HG03558 (cell line): Measurements from ENCODE around the gene SMARCE1.

ENCODE experiments used
- ATAC-seq: cut with Tn5 transposase; IDR thresholded peaks from one replicate; pipeline ENCODE4 v1.9.1; 2021; ENCODE audit warnings: moderate number of reproducible peaks; ENCODE audit not compliant: unreplicated experiment; ENCODE audit errors: extremely low read depth

Gene SMARCE1

GRCh38 chr17:40647624-40648383, at the start of gene SMARCE1:
Gene SMARCE1, minus strand, starts transcription at chr17:40647818. Its CDS starts 2,016 bp downstream, at chr17:40645802.
- ATAC-seq: no peak

GRCh38 chr17:40697297-40697696, 49.7 kb upstream of the SMARCE1 start:
- ATAC-seq: no peak

- no peak for ATAC-seq
Observed at GRCh38 chr17:40696651-40697072, 49.0 kb upstream of the SMARCE1 start.

- ATAC-seq: no peak
Observed at GRCh38 chr17:40695874-40696472, 48.4 kb upstream of the SMARCE1 start.

GRCh38 chr17:40694584-40694983, 47.0 kb upstream of the SMARCE1 start:
- no peak for ATAC-seq

GRCh38 chr17:40687106-40687505, 39.5 kb upstream of the SMARCE1 start:
- ATAC-seq: no peak

DNA sequence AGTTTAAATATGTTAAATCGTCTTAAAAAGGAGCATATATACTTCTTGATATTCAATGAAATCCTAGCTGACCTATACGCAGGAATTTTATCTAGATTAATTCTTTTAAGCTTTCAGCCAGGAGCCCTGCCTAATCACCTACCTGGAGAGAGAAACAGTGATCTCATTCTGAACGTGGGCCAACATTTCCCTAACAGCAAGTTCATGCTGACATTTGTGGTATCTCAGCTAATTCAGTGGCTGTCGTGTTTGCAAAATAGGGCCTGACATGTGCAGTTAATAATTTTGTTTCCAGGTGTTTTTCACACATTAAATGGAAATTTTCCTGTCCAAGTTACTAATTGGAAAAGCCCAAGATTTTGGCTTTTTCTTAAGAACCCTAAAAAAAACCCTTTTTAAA, 38.6 kb upstream of the SMARCE1 start:
- ATAC-seq: no peak

DNA sequence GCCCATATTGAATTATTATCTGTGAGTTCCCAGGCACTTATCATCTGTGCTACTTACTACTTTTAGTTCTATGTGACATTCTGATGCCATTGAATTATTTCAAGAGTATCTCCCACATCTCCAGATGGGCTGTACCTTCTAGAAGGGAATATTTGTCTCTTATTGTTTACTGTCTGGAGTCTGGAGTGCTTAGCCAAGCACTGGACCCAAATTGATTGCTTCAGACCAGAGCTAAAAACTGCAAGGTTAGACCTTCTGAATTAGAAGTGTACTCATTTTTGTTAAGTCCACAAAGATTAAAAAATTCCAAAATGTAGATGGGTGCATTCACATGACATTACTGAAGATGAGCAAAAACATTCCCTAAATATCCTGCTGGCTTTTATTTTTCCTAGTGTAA, 33.4 kb upstream of the SMARCE1 start:
- no peak for ATAC-seq

- ATAC-seq: no peak
Observed at GRCh38 chr17:40679523-40679907, 31.9 kb upstream of the SMARCE1 start.

DNA sequence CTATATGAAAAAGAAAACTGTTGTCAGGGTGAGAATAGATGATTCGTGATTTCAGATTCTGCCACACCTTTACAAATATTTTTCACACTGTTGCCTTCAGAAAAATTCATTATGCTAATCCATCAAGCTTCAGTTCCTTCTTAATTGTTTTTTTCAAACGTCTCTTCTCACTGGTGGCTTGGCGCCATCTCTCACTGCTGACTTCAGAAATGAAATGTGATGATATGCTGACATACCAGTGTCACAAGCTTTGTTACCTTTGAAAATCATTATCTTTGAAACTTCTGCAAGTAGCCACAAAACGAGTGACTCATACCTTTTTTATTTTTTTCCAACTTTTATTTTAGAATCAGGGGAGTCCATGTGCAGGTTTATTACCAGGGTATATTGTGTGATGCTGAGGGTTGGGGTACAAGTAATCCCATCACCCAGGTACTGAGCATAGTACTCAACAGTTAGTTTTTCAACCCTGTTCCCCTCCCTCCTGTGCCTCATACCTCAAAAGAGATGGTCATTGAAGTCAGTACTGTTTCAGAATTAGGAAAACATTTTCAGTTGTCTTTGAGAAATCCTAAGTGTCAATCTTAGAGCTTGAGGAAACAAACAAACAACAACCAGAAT, 31.4 kb upstream of the SMARCE1 start:
- ATAC-seq: no peak

- ATAC-seq: no peak
Observed at GRCh38 chr17:40675905-40676304, 28.3 kb upstream of the SMARCE1 start.

GRCh38 chr17:40672654-40673053, 25.0 kb upstream of the SMARCE1 start:
- ATAC-seq: no peak

DNA sequence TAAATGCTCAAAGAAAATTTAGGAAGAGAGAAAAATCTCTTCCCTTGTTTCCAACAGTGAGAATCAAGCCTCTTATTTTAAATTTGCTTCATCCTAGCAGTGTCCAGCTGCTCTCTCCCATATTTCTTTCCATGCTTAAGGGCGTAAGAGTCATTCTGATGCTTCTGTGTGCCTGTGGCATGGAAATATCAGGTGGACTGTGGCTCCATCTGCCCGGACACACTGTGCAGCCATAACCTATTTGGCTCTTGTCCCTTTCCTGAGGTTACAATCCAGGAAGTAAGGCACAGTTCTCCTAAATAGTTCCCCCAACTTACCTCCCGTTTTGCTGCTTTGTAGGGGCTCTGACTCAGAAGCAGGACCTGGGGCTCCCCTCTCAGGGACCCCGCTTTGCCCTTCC, 23.7 kb upstream of the SMARCE1 start:
- no peak for ATAC-seq

- no peak for ATAC-seq
Observed at GRCh38 chr17:40666331-40666730, 18.7 kb upstream of the SMARCE1 start.

DNA sequence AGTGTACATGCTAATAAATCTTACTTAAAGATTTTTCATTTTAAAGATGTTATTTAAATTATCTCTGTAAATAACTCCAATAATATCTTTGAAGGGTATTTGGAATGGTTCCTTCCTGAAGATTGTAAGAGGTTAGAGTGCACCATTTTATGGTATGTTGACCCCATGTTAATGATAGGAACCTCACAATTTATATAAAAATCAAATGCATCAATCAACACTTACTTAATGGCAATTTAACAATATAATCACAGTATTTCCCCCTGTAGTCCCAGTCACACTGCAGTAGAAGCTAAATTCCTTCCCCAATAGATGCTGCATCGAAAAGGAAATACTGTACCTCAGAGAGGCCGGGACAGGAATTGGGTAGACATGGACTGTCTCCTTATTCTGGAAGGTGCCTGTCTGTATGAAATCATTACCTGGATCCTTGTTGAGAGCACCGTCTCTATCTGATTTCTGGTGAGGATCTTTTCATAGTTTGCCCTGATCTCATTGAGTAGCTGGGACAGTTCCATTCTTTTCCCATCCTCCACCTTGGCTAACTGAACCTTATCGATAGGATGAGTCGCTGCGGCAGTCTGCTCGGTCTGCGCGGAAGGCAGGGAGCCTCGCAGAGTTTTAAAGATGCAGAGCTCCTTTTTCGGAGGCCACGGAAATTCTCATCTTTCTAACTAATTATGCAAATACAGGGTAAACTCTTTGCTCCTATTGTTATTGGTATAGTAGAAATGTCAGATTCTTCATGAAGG, 17.1 kb upstream of the SMARCE1 start, which contains the start of gene KRT222:
KRT222 (minus strand) TSS at position 596 of the 752 bp plus-strand sequence; CDS start at position 518, 78 bp downstream.
- ATAC-seq: no peak

- no peak for ATAC-seq
Observed at GRCh38 chr17:40663252-40663651, 15.6 kb upstream of the SMARCE1 start.

DNA sequence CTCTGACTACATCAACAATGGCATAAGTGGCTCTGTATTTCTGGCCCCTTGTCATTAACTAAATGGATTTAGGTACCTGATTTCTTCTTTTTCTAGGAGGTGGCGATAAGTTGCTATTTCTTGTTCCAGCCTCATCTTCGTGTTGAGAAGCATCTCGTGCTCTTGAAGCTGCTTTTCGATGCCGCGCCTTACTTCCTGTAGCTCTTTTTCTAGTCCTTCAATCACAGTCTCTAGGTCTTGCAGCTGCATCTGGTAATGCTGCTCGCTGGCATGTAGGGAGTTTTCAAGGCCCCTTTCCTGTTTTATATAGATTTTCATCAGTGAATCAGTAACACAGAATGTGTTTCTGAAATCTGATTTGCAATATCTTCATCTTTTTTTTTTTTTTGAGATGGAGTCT, 12.3 kb upstream of the SMARCE1 start:
- no peak for ATAC-seq

DNA sequence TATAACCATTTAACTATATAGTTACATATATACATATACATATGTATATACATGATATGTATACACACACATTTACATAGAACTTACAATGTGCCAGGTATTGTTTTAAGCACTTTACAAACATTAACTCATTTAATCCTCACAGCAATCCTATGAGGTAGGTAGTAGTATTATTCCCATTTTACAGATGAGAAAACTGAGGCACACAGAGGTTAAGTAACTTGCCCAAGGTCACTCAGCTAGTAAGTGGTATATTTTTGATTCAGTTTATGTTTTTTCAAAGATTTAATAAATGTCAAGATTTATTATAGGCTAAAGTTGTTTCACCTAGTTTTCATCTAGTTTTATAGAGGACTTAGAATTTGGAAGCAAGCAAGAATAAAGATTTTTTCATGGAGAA, 10.8 kb upstream of the SMARCE1 start:
- ATAC-seq: no peak

GRCh38 chr17:40651939-40652338, 4.3 kb upstream of the SMARCE1 start:
- ATAC-seq: no peak

- no peak for ATAC-seq
Observed at GRCh38 chr17:40648384-40648968, 858 bp upstream of the SMARCE1 start.
